IMR-90 (cell line): ENCODE results near the gene SPTSSB.

Source experiments
- CTCF ChIP-seq: conservative IDR thresholded peaks from 2 replicates; pipeline ENCODE4 v1.5.1; 2012; ENCODE audit warnings: mild to moderate bottlenecking, low read depth, low read length, improper control_type of control experiment
- MAFK ChIP-seq: IDR thresholded peaks from 2 replicates; pipeline ENCODE4 v1.6.1; 2012; ENCODE audit warnings: low read depth, low read length, improper control_type of control experiment
- POLR2A ChIP-seq: IDR thresholded peaks from 2 replicates; pipeline ENCODE4 v1.6.1; 2012; ENCODE audit warnings: mild to moderate bottlenecking, low read depth, low read length
- USF2 ChIP-seq: fragments of 150-350 bp; IDR thresholded peaks from 2 replicates; pipeline ENCODE4 v1.6.1; 2017; ENCODE audit warnings: mild to moderate bottlenecking, antibody characterized with exemption, low read length, low read depth

- TF ChIP-seq USF2 (no peak), CTCF (no peak), POLR2A (no peak), MAFK (no peak)
Measured at GRCh38 chr3:161336661-161337060, 34.7 kb downstream of the SPTSSB start.
